ENCODE results near the gene GPRC5D. TPM values are rescaled to one million over a fixed set of nuclear protein-coding genes. Genes with fewer than 3 reads are reported as not detected.

Gene GPRC5D
- polyA plus RNA-seq, 1 donor (not counting 4 experiments of a cell fraction or from before 2014, with no cell fraction given) = 0.08 TPM

- Histone ChIP-seq H3K4me2 (ENCODE audit: control insufficient read depth, extremely low read depth, insufficient read depth, low read depth, low read length) (peak overlapping the region; percentile 11), H3K9ac (ENCODE audit: control insufficient read depth, extremely low read depth, insufficient read depth, low read length) (peak overlapping the region; percentile 52), H3K9me3 (ENCODE audit: control insufficient read depth, low read depth, low read length) (no peaks in the 10 kb centered on the region), H3K9me1 (ENCODE audit: control insufficient read depth, extremely low read depth, insufficient read depth, low read length) (no peaks in the 10 kb centered on the region), H3K36me3 (ENCODE audit: control insufficient read depth in 2 of 2, extremely low read depth in 1 of 2, insufficient read depth in 2 of 2, low read length in 2 of 2) (peaks cover 0 to 2% of the 10 kb centered on the region in 2 experiments), H3K27ac (ENCODE audit: control insufficient read depth, insufficient read depth, low read length) (peak overlapping the region; percentile 37), H3K4me3 (ENCODE audit: control insufficient read depth in 2 of 3, extremely low read depth in 1 of 3, insufficient read depth in 2 of 3, low read depth in 1 of 3, low read length in 3 of 3) (peak overlapping the region; percentile 29 to 48 (median 48)), H2AFZ (ENCODE audit: control insufficient read depth, low read length) (peak overlapping the region; percentile 11), H3K27me3 (ENCODE audit: control insufficient read depth, extremely low read depth, insufficient read depth, low read length) (no peaks in the 10 kb centered on the region), H4K20me1 (ENCODE audit: control insufficient read depth, extremely low read depth, insufficient read depth, low read length) (no peaks in the 10 kb centered on the region), H3K4me1 (ENCODE audit: control insufficient read depth, extremely low read depth, insufficient read depth, low read length) (peaks cover 8% of the 10 kb centered on the region), H3K79me2 (ENCODE audit: control insufficient read depth, insufficient read depth, low read length) (peaks cover 2% of the 10 kb centered on the region)
- DNase-seq (ENCODE audit: low read depth, low spot score) (peak; percentile 56), FAIRE-seq (no peak)
- no peak for TF ChIP-seq CTCF (optimal IDR thresholded peaks at IDR 0.05 in 1 of 3, IDR thresholded peaks at IDR 0.05 in 1 of 3, conservative IDR thresholded peaks at IDR 0.05 in 1 of 3; ENCODE audit: extremely low read depth in 1 of 3, insufficient read depth in 2 of 3, low read length in 3 of 3)
- TF ChIP-seq EZH2 (IDR thresholded peaks at IDR 0.05; ENCODE audit: low read length) = no peak
- dilution Hi-C loops (cut with MboI; ENCODE audit: extremely low pct_ligation_motif_present, low sequenced_read_pairs) = no loop called here
Observed at GRCh38 chr12:12927211-12928079, 24.5 kb downstream of the GPRC5D start.

DNA sequence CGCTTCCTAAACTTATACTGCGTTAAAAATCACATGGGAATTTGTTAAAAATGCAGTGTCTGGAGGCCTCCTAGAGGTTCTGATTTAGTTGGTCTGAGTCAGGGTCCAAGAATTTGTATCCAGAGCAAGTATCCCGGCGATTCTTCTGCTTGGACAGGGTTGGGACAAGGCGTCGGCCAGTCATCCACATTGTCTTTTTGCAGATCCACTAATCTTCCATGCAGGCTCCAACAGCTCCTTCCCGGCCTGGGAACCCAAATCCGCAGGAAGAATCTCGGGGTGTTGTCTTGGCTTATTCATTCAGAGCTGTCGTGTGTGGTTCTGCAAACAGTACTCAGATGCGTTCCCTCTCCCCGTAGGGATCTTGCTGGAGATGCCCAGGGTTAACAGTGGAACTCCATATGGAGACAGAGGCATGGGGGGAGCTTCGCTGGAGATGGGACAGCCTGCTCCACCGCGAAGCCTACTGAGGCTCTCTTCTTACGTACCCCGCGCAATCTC lies 25.3 kb downstream of the GPRC5D start:
- H3K9me3 ChIP-seq (ENCODE audit: control insufficient read depth, low read depth, low read length) = no peaks in the 10 kb centered on the region
- H3K4me3 ChIP-seq (ENCODE audit: control insufficient read depth in 2 of 3, extremely low read depth in 1 of 3, insufficient read depth in 2 of 3, low read depth in 1 of 3, low read length in 3 of 3) = no peak overlapping the region
- H4K20me1 ChIP-seq (ENCODE audit: control insufficient read depth, extremely low read depth, insufficient read depth, low read length) = no peaks in the 10 kb centered on the region
- peaks cover 8% of the 10 kb centered on the region for H3K4me1 ChIP-seq (ENCODE audit: control insufficient read depth, extremely low read depth, insufficient read depth, low read length)
- H3K9ac ChIP-seq (ENCODE audit: control insufficient read depth, extremely low read depth, insufficient read depth, low read length) = no peak overlapping the region
- no peaks in the 10 kb centered on the region for H3K27me3 ChIP-seq (ENCODE audit: control insufficient read depth, extremely low read depth, insufficient read depth, low read length)
- H3K4me2 ChIP-seq (ENCODE audit: control insufficient read depth, extremely low read depth, insufficient read depth, low read depth, low read length) = peak overlapping the region; percentile 7
- dilution Hi-C loops (cut with MboI; ENCODE audit: extremely low pct_ligation_motif_present, low sequenced_read_pairs) = no loop called here
- peaks cover 2% of the 10 kb centered on the region for H3K79me2 ChIP-seq (ENCODE audit: control insufficient read depth, insufficient read depth, low read length)
- no peak for DNase-seq (ENCODE audit: low read depth, low spot score)
- no peak for TF ChIP-seq CTCF (optimal IDR thresholded peaks at IDR 0.05 in 1 of 3, IDR thresholded peaks at IDR 0.05 in 1 of 3, conservative IDR thresholded peaks at IDR 0.05 in 1 of 3; ENCODE audit: extremely low read depth in 1 of 3, insufficient read depth in 2 of 3, low read length in 3 of 3)
- TF ChIP-seq EZH2 (IDR thresholded peaks at IDR 0.05; ENCODE audit: low read length) = no peak
- FAIRE-seq = no peak
- H3K36me3 ChIP-seq (ENCODE audit: control insufficient read depth in 2 of 2, extremely low read depth in 1 of 2, insufficient read depth in 2 of 2, low read length in 2 of 2) = peaks cover 0 to 2% of the 10 kb centered on the region in 2 experiments
- no peaks in the 10 kb centered on the region for H3K9me1 ChIP-seq (ENCODE audit: control insufficient read depth, extremely low read depth, insufficient read depth, low read length)
- H3K27ac ChIP-seq (ENCODE audit: control insufficient read depth, insufficient read depth, low read length) = peak overlapping the region; percentile 5
- peak overlapping the region; percentile 11 for H2AFZ ChIP-seq (ENCODE audit: control insufficient read depth, low read length)
